Lung (tissue), 12 donors: ENCODE data around the gene PITRM1. TPM values are rescaled to one million over a fixed set of nuclear protein-coding genes. Genes with fewer than 3 reads are reported as not detected.

Experiments
- ATAC-seq: fragments of 200-7000 bp; cut with Tn5 transposase; one replicate; pipeline ENCODE4 v1.9.1; 2020; ENCODE audit warnings: moderate number of reproducible peaks; ENCODE audit not compliant: insufficient read depth, low FRiP score
- DNase-seq, 3 donors: peaks; one replicate each; pipeline ENCODE4 v3.0.0-alpha.2; 2013 to 2017
- H3K27ac ChIP-seq, 2 donors: one replicate each; pipeline ENCODE4 v1.5.1; 2013; ENCODE audit warnings: mild to moderate bottlenecking in 2 of 2, moderate library complexity in 2 of 2, control low read depth in 1 of 2, inconsistent platforms in 1 of 2, low read depth in 1 of 2, low read length in 1 of 2
- H3K27me3 ChIP-seq, 3 donors: one replicate each; pipeline ENCODE4 v1.5.1; 2013; ENCODE audit warnings: low read length in 2 of 3; ENCODE audit not compliant: control insufficient read depth in 3 of 3, insufficient read depth in 3 of 3
- H3K36me3 ChIP-seq, 4 donors: one replicate each; pipeline ENCODE4 v1.5.1; 2013; ENCODE audit warnings: low read length in 4 of 4, mild to moderate bottlenecking in 1 of 4, moderate library complexity in 1 of 4; ENCODE audit not compliant: control insufficient read depth in 4 of 4, insufficient read depth in 4 of 4
- H3K4me1 ChIP-seq, 5 donors: one replicate each; pipeline ENCODE4 v1.5.1; 2013; ENCODE audit warnings: low read length in 5 of 5, mild to moderate bottlenecking in 2 of 5, moderate library complexity in 1 of 5; ENCODE audit not compliant: control insufficient read depth in 5 of 5, insufficient read depth in 5 of 5
- H3K4me3 ChIP-seq: one replicate; pipeline ENCODE4 v1.5.1; 2013; ENCODE audit warnings: mild to moderate bottlenecking, control low read depth, moderate library complexity
- H3K9ac ChIP-seq, 2 donors: one replicate each; pipeline ENCODE4 v1.5.1; 2013; ENCODE audit warnings: low read length in 2 of 2, control low read depth in 1 of 2; ENCODE audit not compliant: insufficient read depth in 1 of 2
- H3K9me3 ChIP-seq, 4 donors: one replicate each; pipeline ENCODE4 v1.5.1; 2013; ENCODE audit warnings: low read length in 3 of 4, mild to moderate bottlenecking in 1 of 4, moderate library complexity in 1 of 4; ENCODE audit not compliant: control insufficient read depth in 4 of 4, insufficient read depth in 3 of 4
- CTCF ChIP-seq: IDR thresholded peaks from 2 replicates; pipeline ENCODE4 v1.5.1; 2012; ENCODE audit warnings: mild to moderate bottlenecking; ENCODE audit errors: control extremely low read depth, extremely low read depth
- WGBS, 2 donors: extraction: QIAGEN DNeasy Blood & Tissue Kit; methylation state at CpG; one replicate each; pipeline ENCODE4 v1.1.7; 2013; 5-methylcytosine and 5-hydroxymethylcytosine counted together
- polyA plus RNA-seq, 2 donors: library from polyadenylated mRNA; stranded (reverse); fragments of 200-250 nt; gene quantifications; one replicate each; pipeline ENCODE4 v1.2.1, GENCODE V29; 2013
- total RNA-seq, 2 donors: library from RNA; depleted of rRNA in 1 of 2; stranded (reverse); fragments of >200 nt in 1 of 2; gene quantifications; one replicate each; pipeline ENCODE4 v1.2.1, GENCODE V29; 2014 to 2021
- donor health status: control.
- donor health status: control.
- donor health status: Bipolar disorder and iron deficiency.
- donor health status: healthy.
- donor health status: DM: yes; HTN: yes; CAD: no.

The PITRM1 gene
- total and polyA plus RNA-seq, 4 donors, result 46.5 to 88.5 (median 60.7) TPM

- no peak for TF ChIP-seq CTCF
- H3K27me3 ChIP-seq, result no peaks in the 10 kb centered on the region
- DNase-seq (no peak), ATAC-seq (no peak)
- H3K4me1 ChIP-seq, result no peaks in the 10 kb centered on the region
- 86 to 89% methylated on average over 9 of the region's 9 CpGs for WGBS, 2 donors
- H3K27ac ChIP-seq, result no peak overlapping the region
- peaks cover 12 to 55% (median 47%) of the 10 kb centered on the region in 4 donors for H3K36me3 ChIP-seq
- no peak overlapping the region for H3K9ac ChIP-seq
- no peak overlapping the region for H3K4me3 ChIP-seq
- H3K9me3 ChIP-seq, result no peaks in the 10 kb centered on the region
Measured at GRCh38 chr10:3152566-3152935, 20.0 kb downstream of the PITRM1 start.

- DNase-seq (no peak), ATAC-seq (no peak)
- TF ChIP-seq CTCF, result no peak
- Histone ChIP-seq H3K9me3 (no peaks in the 10 kb centered on the region), H3K9ac (no peak overlapping the region), H3K4me3 (no peak overlapping the region), H3K4me1 (no peaks in the 10 kb centered on the region), H3K36me3 (peaks cover 15 to 56% (median 47%) of the 10 kb centered on the region in 4 donors), H3K27me3 (no peaks in the 10 kb centered on the region), H3K27ac (no peak overlapping the region)
- WGBS, 2 donors, result 94 to 98% methylated on average over 13 of the region's 13 CpGs
Measured at GRCh38 chr10:3151889-3152565, 20.6 kb downstream of the PITRM1 start.

GRCh38 chr10:3150961-3151360 is 21.6 kb downstream of the PITRM1 start:
- ATAC-seq (no peak), DNase-seq (no peak)
- Histone ChIP-seq H3K27ac (no peak overlapping the region), H3K4me1 (no peaks in the 10 kb centered on the region), H3K36me3 (peaks cover 15 to 60% (median 47%) of the 10 kb centered on the region in 4 donors), H3K9me3 (no peaks in the 10 kb centered on the region), H3K9ac (no peak overlapping the region), H3K27me3 (no peaks in the 10 kb centered on the region), H3K4me3 (no peak overlapping the region)
- TF ChIP-seq CTCF, result no peak
- 84 to 95% methylated on average over 14 of the region's 14 CpGs for WGBS, 2 donors

GRCh38 chr10:3150366-3150765 is 22.2 kb downstream of the PITRM1 start:
- no peak for ATAC-seq

More at GRCh38 chr10:3150366-3150765, 22.2 kb downstream of the PITRM1 start:
- 94 to 95% methylated on average over 13 of the region's 13 CpGs for WGBS, 2 donors
- H3K27ac ChIP-seq, result no peak overlapping the region
- no peaks in the 10 kb centered on the region for H3K9me3 ChIP-seq
- no peaks in the 10 kb centered on the region for H3K27me3 ChIP-seq
- TF ChIP-seq CTCF, result no peak
- H3K4me3 ChIP-seq, result no peak overlapping the region
- no peak overlapping the region for H3K9ac ChIP-seq
- no peaks in the 10 kb centered on the region for H3K4me1 ChIP-seq
- DNase-seq, result no peak
- H3K36me3 ChIP-seq, result peaks cover 20 to 59% (median 50%) of the 10 kb centered on the region in 4 donors
